HEK293 (cell line): ENCODE measurements around the gene PHGDH.

Experiments
- CTCF ChIA-PET: fragments of 350-600 bp; formaldehyde crosslinking; extraction: SDS; loops from one replicate; lab custom pipeline; 2021; ENCODE audit warnings: antibody characterized with exemption; lab: Yijun Ruan, JAX
- POLR2A ChIA-PET: fragments of 300-600 bp; formaldehyde crosslinking; extraction: SDS; loops from one replicate; lab custom pipeline; 2020; ENCODE audit warnings: antibody characterized with exemption, inconsistent platforms; lab: Yijun Ruan, JAX
- H3K27ac ChIP-seq: fragments of 200-500 bp; sonication (Bioruptor generic); 2 replicates; pipeline ENCODE4 v1.5.1; 2014; ENCODE audit warnings: low read depth, low read length, control low read depth, inconsistent platforms; ENCODE audit errors: extremely low read depth
- H3K36me3 ChIP-seq, 2 experiments: fragments of 200-500 bp in 1 of 2; sonication (Bioruptor generic) in 1 of 2; 1 replicate in 1 of 2; 2 replicates in 1 of 2; pipeline ENCODE4 v1.5.1; 2014 to 2017; ENCODE audit warnings: inconsistent platforms in 2 of 2, low read length in 2 of 2; ENCODE audit not compliant: control insufficient read depth in 2 of 2, insufficient read depth in 1 of 2
- H3K4me1 ChIP-seq: fragments of 200-500 bp; sonication (Bioruptor generic); 2 replicates; pipeline ENCODE4 v1.5.1; 2014; ENCODE audit warnings: mild to moderate bottlenecking, low read length, inconsistent platforms; ENCODE audit not compliant: control insufficient read depth, insufficient read depth
- H3K4me3 ChIP-seq: 2 replicates; pipeline ENCODE4 v1.5.1; 2011; ENCODE audit warnings: low read depth, mild to moderate bottlenecking, control low read depth, low read length, moderate library complexity
- H3K9me3 ChIP-seq: fragments of 200-500 bp; sonication (Bioruptor generic); 2 replicates; pipeline ENCODE4 v1.5.1; 2014; ENCODE audit warnings: low read depth, low read length, inconsistent platforms; ENCODE audit not compliant: control insufficient read depth, insufficient read depth
- GLIS2 ChIP-seq: fragments of 450-650 bp; formaldehyde crosslinking; IDR thresholded peaks from 2 replicates; pipeline ENCODE4 v1.5.1; 2016; ENCODE audit warnings: missing biosample characterization, missing genetic modification characterization
- IKZF3 ChIP-seq: fragments of 450-650 bp; IDR thresholded peaks from 2 replicates; pipeline ENCODE4 v1.5.0; 2018; ENCODE audit warnings: missing biosample characterization, mild to moderate bottlenecking, missing genetic modification characterization, moderate library complexity
- TRIM28 ChIP-seq: IDR thresholded peaks from 2 replicates; pipeline ENCODE4 v1.6.1; 2011; ENCODE audit warnings: low read length, control low read depth, borderline replicate concordance
- ZBTB20 ChIP-seq: fragments of 450-650 bp; formaldehyde crosslinking; IDR thresholded peaks from 2 replicates; pipeline ENCODE4 v1.5.1; 2016; ENCODE audit warnings: missing biosample characterization, missing genetic modification characterization
- ZFHX2 ChIP-seq: fragments of 450-650 bp; formaldehyde crosslinking; conservative IDR thresholded peaks from 2 replicates; pipeline ENCODE4 v1.5.1; 2016; ENCODE audit warnings: missing biosample characterization, missing genetic modification characterization
- ZFP37 ChIP-seq: fragments of 450-650 bp; formaldehyde crosslinking; IDR thresholded peaks from 2 replicates; pipeline ENCODE4 v1.5.1; 2016; ENCODE audit warnings: missing biosample characterization, missing genetic modification characterization
- ZNF133 ChIP-seq: fragments of 450-650 bp; formaldehyde crosslinking; IDR thresholded peaks from 2 replicates; pipeline ENCODE4 v1.5.1; 2016; ENCODE audit warnings: missing biosample characterization, missing genetic modification characterization
- ZNF138 ChIP-seq: fragments of 450-650 bp; formaldehyde crosslinking; IDR thresholded peaks from 2 replicates; pipeline ENCODE4 v1.5.1; 2016; ENCODE audit warnings: missing biosample characterization, missing genetic modification characterization, borderline replicate concordance
- ZNF202 ChIP-seq: fragments of 450-650 bp; formaldehyde crosslinking; IDR thresholded peaks from 2 replicates; pipeline ENCODE4 v1.5.1; 2016; ENCODE audit warnings: missing biosample characterization, missing genetic modification characterization, borderline replicate concordance
- ZNF311 ChIP-seq: fragments of 450-650 bp; formaldehyde crosslinking; IDR thresholded peaks from 2 replicates; pipeline ENCODE4 v1.5.1; 2017; ENCODE audit warnings: missing biosample characterization, missing genetic modification characterization, borderline replicate concordance
- ZNF324 ChIP-seq: fragments of 450-650 bp; formaldehyde crosslinking; IDR thresholded peaks from 2 replicates; pipeline ENCODE4 v1.5.1; 2016; ENCODE audit warnings: missing biosample characterization, missing genetic modification characterization
- ZNF335 ChIP-seq: fragments of 450-650 bp; formaldehyde crosslinking; conservative IDR thresholded peaks from 2 replicates; pipeline ENCODE4 v1.5.1; 2016; ENCODE audit warnings: missing biosample characterization, missing genetic modification characterization
- ZNF37A ChIP-seq: fragments of 450-650 bp; IDR thresholded peaks from 2 replicates; pipeline ENCODE4 v1.5.1; 2018; ENCODE audit warnings: missing biosample characterization, missing genetic modification characterization
- ZNF391 ChIP-seq: fragments of 450-650 bp; formaldehyde crosslinking; IDR thresholded peaks from 2 replicates; pipeline ENCODE4 v1.5.1; 2016; ENCODE audit warnings: low read depth, missing biosample characterization, missing genetic modification characterization, borderline replicate concordance
- ZNF404 ChIP-seq: fragments of 450-650 bp; formaldehyde crosslinking; IDR thresholded peaks from 2 replicates; pipeline ENCODE4 v1.5.1; 2017; ENCODE audit warnings: missing biosample characterization, missing genetic modification characterization
- ZNF544 ChIP-seq: fragments of 450-650 bp; formaldehyde crosslinking; IDR thresholded peaks from 2 replicates; pipeline ENCODE4 v1.5.0; 2017; ENCODE audit warnings: missing biosample characterization, missing genetic modification characterization
- ZNF596 ChIP-seq: fragments of 450-650 bp; IDR thresholded peaks from 2 replicates; pipeline ENCODE4 v1.5.0; 2018; ENCODE audit warnings: missing biosample characterization, mild to moderate bottlenecking, missing genetic modification characterization, moderate library complexity
- ZNF629 ChIP-seq: fragments of 450-650 bp; formaldehyde crosslinking; IDR thresholded peaks from 2 replicates; pipeline ENCODE4 v1.5.1; 2017; ENCODE audit warnings: missing biosample characterization, missing genetic modification characterization
- ZNF660 ChIP-seq: fragments of 450-650 bp; IDR thresholded peaks from 2 replicates; pipeline ENCODE4 v1.5.1; 2018; ENCODE audit warnings: missing biosample characterization, mild to moderate bottlenecking, missing genetic modification characterization
- ZNF837 ChIP-seq: fragments of 450-650 bp; formaldehyde crosslinking; IDR thresholded peaks from 2 replicates; pipeline ENCODE4 v1.5.1; 2016; ENCODE audit warnings: missing biosample characterization, missing genetic modification characterization
- TF ChIP-seq, protein P1 (sequence below): fragments of 450-650 bp; formaldehyde crosslinking; conservative IDR thresholded peaks from 2 replicates; pipeline ENCODE4 v1.5.1; 2016; ENCODE audit warnings: low read depth, missing biosample characterization, missing genetic modification characterization
- TF ChIP-seq, protein P2 (sequence below): fragments of 450-650 bp; formaldehyde crosslinking; IDR thresholded peaks from 2 replicates; pipeline ENCODE4 v1.5.1; 2016; ENCODE audit warnings: missing biosample characterization, missing genetic modification characterization, low read depth
- TF ChIP-seq, protein P3 (sequence below): fragments of 450-650 bp; formaldehyde crosslinking; IDR thresholded peaks from 2 replicates; pipeline ENCODE4 v1.5.1; 2017; ENCODE audit warnings: missing biosample characterization, missing genetic modification characterization

PHGDH gene

DNA sequence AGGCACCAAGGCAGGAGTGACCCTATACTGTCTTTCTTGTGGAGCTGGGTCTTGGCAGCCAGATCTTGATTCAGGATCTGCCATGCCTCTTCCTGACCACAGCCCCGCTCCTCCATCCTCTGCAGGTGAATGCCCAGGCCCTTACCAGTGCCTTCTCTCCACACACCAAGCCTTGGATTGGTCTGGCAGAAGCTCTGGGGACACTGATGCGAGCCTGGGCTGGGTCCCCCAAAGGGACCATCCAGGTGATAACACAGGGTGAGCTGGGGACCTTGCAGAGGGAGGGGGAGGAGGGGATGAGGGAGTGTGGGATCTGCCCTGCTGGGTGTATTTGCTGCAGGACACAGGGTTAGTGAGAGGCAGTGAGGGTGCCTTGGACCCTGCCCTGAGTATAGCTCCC is 28.5 kb downstream of the PHGDH start (continued):
- TF ChIP-seq ZFHX2 (tag by site-specific recombination) (no peak), ZNF138 (tag by site-specific recombination) (no peak), ZNF544 (tag by site-specific recombination) (no peak)
- TF ChIP-seq, protein P1, sequence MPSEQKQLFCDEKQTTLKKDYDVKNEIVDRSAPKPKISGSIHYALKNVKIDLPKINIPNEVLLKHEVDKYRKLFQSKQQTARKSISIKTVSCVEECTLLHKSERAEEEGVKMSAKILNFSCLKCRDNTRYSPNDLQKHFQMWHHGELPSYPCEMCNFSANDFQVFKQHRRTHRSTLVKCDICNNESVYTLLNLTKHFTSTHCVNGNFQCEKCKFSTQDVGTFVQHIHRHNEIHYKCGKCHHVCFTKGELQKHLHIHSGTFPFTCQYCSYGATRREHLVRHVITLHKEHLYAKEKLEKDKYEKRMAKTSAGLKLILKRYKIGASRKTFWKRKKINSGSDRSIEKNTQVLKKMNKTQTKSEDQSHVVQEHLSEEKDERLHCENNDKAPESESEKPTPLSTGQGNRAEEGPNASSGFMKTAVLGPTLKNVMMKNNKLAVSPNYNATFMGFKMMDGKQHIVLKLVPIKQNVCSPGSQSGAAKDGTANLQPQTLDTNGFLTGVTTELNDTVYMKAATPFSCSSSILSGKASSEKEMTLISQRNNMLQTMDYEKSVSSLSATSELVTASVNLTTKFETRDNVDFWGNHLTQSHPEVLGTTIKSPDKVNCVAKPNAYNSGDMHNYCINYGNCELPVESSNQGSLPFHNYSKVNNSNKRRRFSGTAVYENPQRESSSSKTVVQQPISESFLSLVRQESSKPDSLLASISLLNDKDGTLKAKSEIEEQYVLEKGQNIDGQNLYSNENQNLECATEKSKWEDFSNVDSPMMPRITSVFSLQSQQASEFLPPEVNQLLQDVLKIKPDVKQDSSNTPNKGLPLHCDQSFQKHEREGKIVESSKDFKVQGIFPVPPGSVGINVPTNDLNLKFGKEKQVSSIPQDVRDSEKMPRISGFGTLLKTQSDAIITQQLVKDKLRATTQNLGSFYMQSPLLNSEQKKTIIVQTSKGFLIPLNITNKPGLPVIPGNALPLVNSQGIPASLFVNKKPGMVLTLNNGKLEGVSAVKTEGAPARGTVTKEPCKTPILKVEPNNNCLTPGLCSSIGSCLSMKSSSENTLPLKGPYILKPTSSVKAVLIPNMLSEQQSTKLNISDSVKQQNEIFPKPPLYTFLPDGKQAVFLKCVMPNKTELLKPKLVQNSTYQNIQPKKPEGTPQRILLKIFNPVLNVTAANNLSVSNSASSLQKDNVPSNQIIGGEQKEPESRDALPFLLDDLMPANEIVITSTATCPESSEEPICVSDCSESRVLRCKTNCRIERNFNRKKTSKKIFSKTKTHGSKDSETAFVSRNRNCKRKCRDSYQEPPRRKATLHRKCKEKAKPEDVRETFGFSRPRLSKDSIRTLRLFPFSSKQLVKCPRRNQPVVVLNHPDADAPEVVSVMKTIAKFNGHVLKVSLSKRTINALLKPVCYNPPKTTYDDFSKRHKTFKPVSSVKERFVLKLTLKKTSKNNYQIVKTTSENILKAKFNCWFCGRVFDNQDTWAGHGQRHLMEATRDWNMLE (tag by site-specific recombination) = no peak
- TF ChIP-seq, protein P2, sequence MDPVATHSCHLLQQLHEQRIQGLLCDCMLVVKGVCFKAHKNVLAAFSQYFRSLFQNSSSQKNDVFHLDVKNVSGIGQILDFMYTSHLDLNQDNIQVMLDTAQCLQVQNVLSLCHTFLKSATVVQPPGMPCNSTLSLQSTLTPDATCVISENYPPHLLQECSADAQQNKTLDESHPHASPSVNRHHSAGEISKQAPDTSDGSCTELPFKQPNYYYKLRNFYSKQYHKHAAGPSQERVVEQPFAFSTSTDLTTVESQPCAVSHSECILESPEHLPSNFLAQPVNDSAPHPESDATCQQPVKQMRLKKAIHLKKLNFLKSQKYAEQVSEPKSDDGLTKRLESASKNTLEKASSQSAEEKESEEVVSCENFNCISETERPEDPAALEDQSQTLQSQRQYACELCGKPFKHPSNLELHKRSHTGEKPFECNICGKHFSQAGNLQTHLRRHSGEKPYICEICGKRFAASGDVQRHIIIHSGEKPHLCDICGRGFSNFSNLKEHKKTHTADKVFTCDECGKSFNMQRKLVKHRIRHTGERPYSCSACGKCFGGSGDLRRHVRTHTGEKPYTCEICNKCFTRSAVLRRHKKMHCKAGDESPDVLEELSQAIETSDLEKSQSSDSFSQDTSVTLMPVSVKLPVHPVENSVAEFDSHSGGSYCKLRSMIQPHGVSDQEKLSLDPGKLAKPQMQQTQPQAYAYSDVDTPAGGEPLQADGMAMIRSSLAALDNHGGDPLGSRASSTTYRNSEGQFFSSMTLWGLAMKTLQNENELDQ (tag by site-specific recombination) = no peak
- TF ChIP-seq, all 188 proteins: peak for 0

DNA sequence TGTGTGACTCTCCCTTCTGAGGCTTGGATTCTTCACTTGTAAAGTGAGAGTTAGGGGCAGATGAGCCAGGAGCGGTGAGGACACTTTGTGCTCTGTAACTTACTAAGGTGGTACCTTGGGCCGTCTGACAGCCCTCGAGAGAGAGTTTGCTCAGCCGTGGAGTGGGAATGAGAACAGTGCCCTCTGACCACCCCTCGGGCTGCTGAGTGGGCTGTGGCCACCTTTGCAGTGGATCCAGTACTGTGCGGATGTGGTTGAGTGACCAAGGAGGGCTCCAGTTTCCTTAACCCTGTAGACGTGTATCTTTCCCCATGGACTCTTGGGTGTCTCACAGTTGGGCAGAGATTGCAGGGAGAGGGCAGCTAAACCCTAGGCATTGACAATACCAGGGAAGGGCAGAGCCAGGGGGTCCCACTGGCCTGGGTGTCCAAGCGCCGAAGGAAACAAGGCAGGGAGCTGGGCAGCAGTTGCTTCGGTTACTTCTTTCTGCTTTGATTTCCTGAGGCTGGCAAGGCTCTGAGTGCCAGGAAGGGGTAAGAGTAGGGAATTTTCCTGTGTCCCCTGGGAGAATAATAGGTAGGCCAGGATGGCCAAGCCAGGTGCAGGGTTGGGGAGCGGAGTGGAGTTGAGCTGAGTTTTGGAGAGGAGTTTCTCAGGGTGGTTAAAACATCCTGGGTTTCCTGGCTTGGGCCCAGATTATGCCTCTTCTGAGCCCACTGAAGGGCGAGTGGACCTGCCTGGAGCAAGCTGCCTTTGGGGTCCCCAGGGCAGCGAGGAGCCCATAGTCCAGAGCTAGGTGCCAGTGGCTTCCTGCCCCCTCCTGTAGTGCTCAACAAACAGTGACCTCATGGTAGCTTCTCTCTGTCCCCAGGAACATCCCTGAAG is 29.4 kb downstream of the PHGDH start:
- peaks cover 0 to 78% of the 10 kb centered on the region in 2 experiments; a peak in 2 of 3 replicates for H3K36me3 ChIP-seq
- H3K27ac ChIP-seq = no peak overlapping the region
- no peaks in the 10 kb centered on the region for H3K9me3 ChIP-seq
- TF ChIP-seq ZFP37 (tag by site-specific recombination) (no peak), IKZF3 (tag by site-specific recombination) (no peak), ZNF837 (tag by site-specific recombination) (no peak), ZNF404 (no peak), ZNF391 (tag by site-specific recombination) (no peak), ZNF133 (tag by site-specific recombination) (no peak), ZNF660 (tag by site-specific recombination) (no peak), TRIM28 (no peak), ZNF324 (tag by site-specific recombination) (no peak), ZBTB20 (tag by site-specific recombination) (no peak), ZNF37A (tag by site-specific recombination) (no peak), ZNF202 (tag by site-specific recombination) (no peak), GLIS2 (tag by site-specific recombination) (no peak), ZNF629 (tag by site-specific recombination) (no peak), ZNF335 (tag by site-specific recombination) (no peak), ZNF311 (no peak), ZNF596 (tag by site-specific recombination) (no peak)
- TF ChIP-seq, protein P2 (tag by site-specific recombination) = no peak
- TF ChIP-seq, protein P3, sequence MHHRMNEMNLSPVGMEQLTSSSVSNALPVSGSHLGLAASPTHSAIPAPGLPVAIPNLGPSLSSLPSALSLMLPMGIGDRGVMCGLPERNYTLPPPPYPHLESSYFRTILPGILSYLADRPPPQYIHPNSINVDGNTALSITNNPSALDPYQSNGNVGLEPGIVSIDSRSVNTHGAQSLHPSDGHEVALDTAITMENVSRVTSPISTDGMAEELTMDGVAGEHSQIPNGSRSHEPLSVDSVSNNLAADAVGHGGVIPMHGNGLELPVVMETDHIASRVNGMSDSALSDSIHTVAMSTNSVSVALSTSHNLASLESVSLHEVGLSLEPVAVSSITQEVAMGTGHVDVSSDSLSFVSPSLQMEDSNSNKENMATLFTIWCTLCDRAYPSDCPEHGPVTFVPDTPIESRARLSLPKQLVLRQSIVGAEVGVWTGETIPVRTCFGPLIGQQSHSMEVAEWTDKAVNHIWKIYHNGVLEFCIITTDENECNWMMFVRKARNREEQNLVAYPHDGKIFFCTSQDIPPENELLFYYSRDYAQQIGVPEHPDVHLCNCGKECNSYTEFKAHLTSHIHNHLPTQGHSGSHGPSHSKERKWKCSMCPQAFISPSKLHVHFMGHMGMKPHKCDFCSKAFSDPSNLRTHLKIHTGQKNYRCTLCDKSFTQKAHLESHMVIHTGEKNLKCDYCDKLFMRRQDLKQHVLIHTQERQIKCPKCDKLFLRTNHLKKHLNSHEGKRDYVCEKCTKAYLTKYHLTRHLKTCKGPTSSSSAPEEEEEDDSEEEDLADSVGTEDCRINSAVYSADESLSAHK (tag by site-specific recombination) = no peak
- TF ChIP-seq, all 188 proteins: peak for 0
- Histone ChIP-seq H3K4me3 (no peak overlapping the region), H3K4me1 (no peaks in the 10 kb centered on the region)
- ChIA-PET POLR2A (no interaction called here), CTCF (interaction anchor here (1.0 to 1.6 kb wide), 2 partner anchors 9 to 17 kb away, joined by 3 read pairs; no protein-coding TSS in a partner anchor)
